A549 treated with AZD9567 at 1 μM for 4 hours (cell line): ENCODE measurements around the gene ABCB7. TPM values are rescaled to one million over a fixed set of nuclear protein-coding genes. Genes with fewer than 3 reads are reported as not detected.

Source experiments
- total RNA-seq: library from RNA; stranded (reverse); fragments of 200-300 nt; extraction: Qiagen RNA extraction; gene quantifications from 5 replicates; pipeline ENCODE4 v1.2.3, GENCODE V29; 2022; ENCODE audit not compliant: insufficient read depth

Gene ABCB7
- total RNA-seq: 14.0 to 16.1 TPM (median 15.0 TPM) in 5 replicates

GRCh38 chrX:75155827-75156525 lies at the start of gene ABCB7:
Gene ABCB7, minus strand, starts transcription at chrX:75156283. Its CDS starts 11 bp downstream, at chrX:75156272.

Other genes with a start within 250 kb of the ABCB7 start
- gene NEXMIF, start 230.8 kb downstream of the ABCB7 start, total RNA-seq: 0.01 TPM in 3 of 5 replicates, not detected in the others
- 5.6 to 21.2 TPM (median 8.0 TPM) in 5 replicates for gene UPRT, start 117.8 kb upstream of the ABCB7 start, total RNA-seq